Activated T-helper 17 cell treated with anti-CD3 and anti-CD28 coated beads, Interleukin-2, amount 50 U/mL, for 72 hours (primary cell): ENCODE data around the gene TRMT44. TPM values are rescaled to one million over a fixed set of nuclear protein-coding genes. Genes with fewer than 3 reads are reported as not detected.
A peak's percentile ranks its signal among the peaks of the same experiment; 100 is the strongest.

ENCODE experiments used
- ATAC-seq: fragments of 150-1000 bp; cut with Tn5 transposase; replicated peaks from 2 replicates; pipeline ENCODE4 v1.10.0; 2021; ENCODE audit warnings: mild to moderate bottlenecking, moderate library complexity
- H3K27ac Mint-ChIP-seq: one replicate; pipeline ENCODE4 v1.8.0; 2022; ENCODE audit warnings: mixed read lengths
- H3K27me3 Mint-ChIP-seq: one replicate; pipeline ENCODE4 v1.8.0; 2022; ENCODE audit warnings: mixed read lengths
- H3K36me3 Mint-ChIP-seq: one replicate; pipeline ENCODE4 v1.8.0; 2022; ENCODE audit warnings: low read depth, mild to moderate bottlenecking, mixed read lengths
- H3K4me1 Mint-ChIP-seq: one replicate; pipeline ENCODE4 v1.8.0; 2022; ENCODE audit warnings: mixed read lengths
- H3K4me3 Mint-ChIP-seq: one replicate; pipeline ENCODE4 v1.8.0; 2022; ENCODE audit warnings: mild to moderate bottlenecking, mixed read lengths
- H3K9me3 Mint-ChIP-seq: one replicate; pipeline ENCODE4 v1.8.0; 2022; ENCODE audit warnings: mixed read lengths
- total RNA-seq, 2 donors: library from RNA; stranded (reverse); gene quantifications; one replicate each; pipeline ENCODE4 v1.2.3, GENCODE V29; 2022

Gene TRMT44
- total RNA-seq, 2 donors from 2014 or later = 24.0 to 37.3 TPM

- H3K9me3 Mint-ChIP-seq = no peaks in the 10 kb centered on the region
- H3K27me3 Mint-ChIP-seq = no peaks in the 10 kb centered on the region
- H3K27ac Mint-ChIP-seq = peak overlapping the region; percentile 67
- no peak for ATAC-seq
- peaks cover 40% of the 10 kb centered on the region for H3K4me1 Mint-ChIP-seq
- peaks cover 13% of the 10 kb centered on the region for H3K36me3 Mint-ChIP-seq
- H3K4me3 Mint-ChIP-seq = peak overlapping the region; percentile 100
Measured at GRCh38 chr4:8437281-8437680, 3.3 kb upstream of the TRMT44 start.

GRCh38 chr4:8438743-8439142, 1.8 kb upstream of the TRMT44 start:
- no peaks in the 10 kb centered on the region for H3K9me3 Mint-ChIP-seq
- H3K27ac Mint-ChIP-seq = peak overlapping the region; percentile 99
- peaks cover 27% of the 10 kb centered on the region for H3K36me3 Mint-ChIP-seq
- ATAC-seq = no peak
- peaks cover 53% of the 10 kb centered on the region for H3K4me1 Mint-ChIP-seq
- no peaks in the 10 kb centered on the region for H3K27me3 Mint-ChIP-seq
- peak overlapping the region; percentile 100 for H3K4me3 Mint-ChIP-seq

- Mint-ChIP-seq H3K36me3 (peaks cover 30% of the 10 kb centered on the region), H3K27ac (peak overlapping the region; percentile 99), H3K27me3 (no peaks in the 10 kb centered on the region), H3K4me1 (peaks cover 57% of the 10 kb centered on the region), H3K9me3 (no peaks in the 10 kb centered on the region), H3K4me3 (peak overlapping the region; percentile 100)
- ATAC-seq = no peak
Measured at GRCh38 chr4:8439168-8439567, 1.4 kb upstream of the TRMT44 start.

- Mint-ChIP-seq H3K4me1 (peaks cover 52% of the 10 kb centered on the region), H3K27me3 (no peaks in the 10 kb centered on the region), H3K4me3 (peak overlapping the region; percentile 100), H3K9me3 (no peaks in the 10 kb centered on the region), H3K36me3 (peaks cover 30% of the 10 kb centered on the region), H3K27ac (peak overlapping the region; percentile 99)
- peak; percentile 75 for ATAC-seq
Measured at GRCh38 chr4:8439914-8440491, 574 bp upstream of the TRMT44 start.

GRCh38 chr4:8441499-8442091, 1.0 kb downstream of the TRMT44 start:
- Mint-ChIP-seq H3K36me3 (peaks cover 45% of the 10 kb centered on the region), H3K27me3 (no peaks in the 10 kb centered on the region), H3K4me3 (peak overlapping the region; percentile 100), H3K27ac (peak overlapping the region; percentile 82), H3K4me1 (peaks cover 52% of the 10 kb centered on the region), H3K9me3 (no peaks in the 10 kb centered on the region)
- no peak for ATAC-seq

GRCh38 chr4:8442596-8443358, 2.2 kb downstream of the TRMT44 start:
- peaks cover 44% of the 10 kb centered on the region for H3K4me1 Mint-ChIP-seq
- H3K36me3 Mint-ChIP-seq = peaks cover 53% of the 10 kb centered on the region
- no peak for ATAC-seq
- H3K4me3 Mint-ChIP-seq = peak overlapping the region; percentile 100
- no peaks in the 10 kb centered on the region for H3K27me3 Mint-ChIP-seq
- H3K27ac Mint-ChIP-seq = peak overlapping the region; percentile 78
- no peaks in the 10 kb centered on the region for H3K9me3 Mint-ChIP-seq

- Mint-ChIP-seq H3K4me3 (peak overlapping the region; percentile 100), H3K27ac (peak overlapping the region; percentile 78)
Measured at GRCh38 chr4:8443801-8444200, 3.2 kb downstream of the TRMT44 start.

GRCh38 chr4:8446122-8446521, 5.5 kb downstream of the TRMT44 start:
- no peaks in the 10 kb centered on the region for H3K27me3 Mint-ChIP-seq
- H3K4me3 Mint-ChIP-seq = no peak overlapping the region
- no peak overlapping the region for H3K27ac Mint-ChIP-seq
- H3K9me3 Mint-ChIP-seq = no peaks in the 10 kb centered on the region
- H3K4me1 Mint-ChIP-seq = peaks cover 32% of the 10 kb centered on the region
- no peak for ATAC-seq
- peaks cover 70% of the 10 kb centered on the region for H3K36me3 Mint-ChIP-seq

More at GRCh38 chr4:8443801-8444200, 3.2 kb downstream of the TRMT44 start:
- H3K36me3 Mint-ChIP-seq = peaks cover 60% of the 10 kb centered on the region
- peaks cover 43% of the 10 kb centered on the region for H3K4me1 Mint-ChIP-seq
- H3K9me3 Mint-ChIP-seq = no peaks in the 10 kb centered on the region
- ATAC-seq = no peak
- H3K27me3 Mint-ChIP-seq = no peaks in the 10 kb centered on the region

- peak overlapping the region; percentile 36 for H3K27ac Mint-ChIP-seq
- no peaks in the 10 kb centered on the region for H3K27me3 Mint-ChIP-seq
- no peaks in the 10 kb centered on the region for H3K9me3 Mint-ChIP-seq
- no peak overlapping the region for H3K4me3 Mint-ChIP-seq
- H3K36me3 Mint-ChIP-seq = peaks cover 93% of the 10 kb centered on the region
- peak; percentile 26 for ATAC-seq
- H3K4me1 Mint-ChIP-seq = peaks cover 7% of the 10 kb centered on the region
Measured at GRCh38 chr4:8451440-8452182, 11.0 kb downstream of the TRMT44 start.

- peaks cover 100% of the 10 kb centered on the region for H3K36me3 Mint-ChIP-seq
- no peaks in the 10 kb centered on the region for H3K27me3 Mint-ChIP-seq
- H3K4me3 Mint-ChIP-seq = no peak overlapping the region
- ATAC-seq = no peak
- no peak overlapping the region for H3K27ac Mint-ChIP-seq
- peaks cover 7% of the 10 kb centered on the region for H3K4me1 Mint-ChIP-seq
- H3K9me3 Mint-ChIP-seq = no peaks in the 10 kb centered on the region
Measured at GRCh38 chr4:8453957-8454356, 13.4 kb downstream of the TRMT44 start.

- H3K9me3 Mint-ChIP-seq = no peaks in the 10 kb centered on the region
- no peak overlapping the region for H3K4me3 Mint-ChIP-seq
- H3K4me1 Mint-ChIP-seq = no peaks in the 10 kb centered on the region
- no peak for ATAC-seq
- no peak overlapping the region for H3K27ac Mint-ChIP-seq
- H3K27me3 Mint-ChIP-seq = no peaks in the 10 kb centered on the region
- H3K36me3 Mint-ChIP-seq = peaks cover 96% of the 10 kb centered on the region
Measured at GRCh38 chr4:8457646-8458252, 17.2 kb downstream of the TRMT44 start.

GRCh38 chr4:8459867-8460445, 19.4 kb downstream of the TRMT44 start:
- no peaks in the 10 kb centered on the region for H3K27me3 Mint-ChIP-seq
- H3K36me3 Mint-ChIP-seq = peaks cover 96% of the 10 kb centered on the region
- no peak overlapping the region for H3K27ac Mint-ChIP-seq
- no peak overlapping the region for H3K4me3 Mint-ChIP-seq
- no peaks in the 10 kb centered on the region for H3K9me3 Mint-ChIP-seq
- ATAC-seq = no peak
- H3K4me1 Mint-ChIP-seq = no peaks in the 10 kb centered on the region

- H3K27ac Mint-ChIP-seq = no peak overlapping the region
- H3K27me3 Mint-ChIP-seq = no peaks in the 10 kb centered on the region
- H3K4me3 Mint-ChIP-seq = no peak overlapping the region
- no peak for ATAC-seq
- no peaks in the 10 kb centered on the region for H3K4me1 Mint-ChIP-seq
- peaks cover 96% of the 10 kb centered on the region for H3K36me3 Mint-ChIP-seq
- H3K9me3 Mint-ChIP-seq = no peaks in the 10 kb centered on the region
Measured at GRCh38 chr4:8461086-8461485, 20.5 kb downstream of the TRMT44 start.

GRCh38 chr4:8461616-8462015, 21.0 kb downstream of the TRMT44 start:
- Mint-ChIP-seq H3K4me1 (no peaks in the 10 kb centered on the region), H3K9me3 (no peaks in the 10 kb centered on the region), H3K27ac (no peak overlapping the region), H3K36me3 (peaks cover 96% of the 10 kb centered on the region), H3K4me3 (no peak overlapping the region), H3K27me3 (no peaks in the 10 kb centered on the region)
- ATAC-seq = no peak
